ENCODE measurements around the gene DDX39B. TPM values are rescaled to one million over a fixed set of nuclear protein-coding genes. Genes with fewer than 3 reads are reported as not detected.
"Not testable (repeated sequence)": the region's sequence is repeated elsewhere in the genome, so short reads cannot be mapped to it uniquely, and the experiment has no call there.

The DDX39B gene
- total RNA-seq, 2 experiments from 2014 or later: 420 to 442 TPM

DNA sequence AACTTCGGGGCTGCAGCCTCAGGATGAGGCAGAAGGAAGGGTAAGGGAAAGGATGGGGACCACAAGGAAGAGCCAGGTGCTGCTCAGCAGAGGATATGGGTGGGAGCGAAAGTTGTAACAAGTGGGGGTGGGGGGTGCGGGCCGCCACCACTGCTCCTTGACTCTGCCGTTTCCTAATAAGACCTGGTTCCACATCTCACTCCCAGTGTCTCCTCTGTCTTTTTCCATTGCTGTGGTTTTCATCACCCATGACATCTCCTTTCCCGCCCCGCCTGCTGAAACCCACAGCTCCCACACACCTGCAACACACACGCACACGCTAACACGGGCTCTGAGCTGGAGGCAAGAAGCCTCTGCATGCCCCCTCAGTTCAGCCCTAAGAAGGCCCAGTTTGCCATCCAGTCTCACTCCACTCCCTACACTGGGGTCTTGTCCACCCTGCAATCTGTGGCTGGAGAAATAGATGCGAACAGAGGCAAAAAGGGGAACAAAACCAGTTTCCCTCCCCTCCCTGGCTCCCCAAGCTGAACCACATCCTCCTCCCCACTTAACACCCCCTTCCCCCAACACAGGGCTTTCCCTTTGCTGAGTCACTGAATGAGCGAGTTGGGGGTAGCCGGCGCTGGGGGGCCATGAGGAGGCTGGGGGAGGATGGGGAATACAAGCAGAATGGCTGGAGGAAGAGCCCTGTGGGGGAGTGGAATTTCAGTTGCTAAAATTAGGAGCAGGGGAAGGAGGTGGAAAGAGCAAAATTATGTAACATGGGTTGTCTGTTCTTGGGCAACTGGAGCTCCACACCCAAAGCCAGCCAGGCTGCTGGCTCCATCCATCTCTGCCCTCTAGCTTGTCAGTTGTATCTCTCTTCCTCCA is 17.1 kb upstream of the DDX39B start:
- H3K4me1 Mint-ChIP-seq: peaks cover 72% of the 10 kb centered on the region

GRCh38 chr6:31558318-31558625 is 16.5 kb upstream of the DDX39B start:
- Mint-ChIP-seq H3K36me3 (ENCODE audit: low read depth) (peaks cover 49% of the 10 kb centered on the region), H3K27ac (peak overlapping the region; percentile 89), H3K4me3 (peak overlapping the region; percentile 62), H3K9me3 (no peaks in the 10 kb centered on the region), H3K27me3 (peaks cover 11% of the 10 kb centered on the region), H3K4me1 (peaks cover 69% of the 10 kb centered on the region)
- CTCF ChIA-PET: interaction anchor here (1.1 to 23.4 kb wide), 7 partner anchors 8 to 40 kb away, joined by 4 to 497 read pairs (median 16); partner anchors contain the start of genes ATP6V1G2, LST1, LTB and NCR3
- POLR2A ChIA-PET: interaction anchor here (1.0 kb wide), 1 partner anchor 17 kb away, joined by 8 read pairs; the partner anchor contains the start of gene TNF
- DNase-seq: no peak

More for the DNA sequence above, 17.1 kb upstream of the DDX39B start:
- H3K27me3 Mint-ChIP-seq: peaks cover 14% of the 10 kb centered on the region
- peak overlapping the region; percentile 89 for H3K27ac Mint-ChIP-seq
- ChIA-PET CTCF (interaction anchor here (1.3 to 23.4 kb wide), 8 partner anchors 8 to 40 kb away, joined by 3 to 497 read pairs (median 16); partner anchors contain the start of genes LTA, LTB, NCR3 and TNF), POLR2A (interaction anchor here (0.6 to 1.6 kb wide), 4 partner anchors 10 to 22 kb away, joined by 3 to 8 read pairs (median 5); partner anchors contain the start of gene TNF)
- peak overlapping the region; percentile 62 for H3K4me3 Mint-ChIP-seq
- H3K9me3 Mint-ChIP-seq: no peaks in the 10 kb centered on the region
- DNase-seq: peak; percentile 59
- H3K36me3 Mint-ChIP-seq (ENCODE audit: low read depth): peaks cover 52% of the 10 kb centered on the region

DNA sequence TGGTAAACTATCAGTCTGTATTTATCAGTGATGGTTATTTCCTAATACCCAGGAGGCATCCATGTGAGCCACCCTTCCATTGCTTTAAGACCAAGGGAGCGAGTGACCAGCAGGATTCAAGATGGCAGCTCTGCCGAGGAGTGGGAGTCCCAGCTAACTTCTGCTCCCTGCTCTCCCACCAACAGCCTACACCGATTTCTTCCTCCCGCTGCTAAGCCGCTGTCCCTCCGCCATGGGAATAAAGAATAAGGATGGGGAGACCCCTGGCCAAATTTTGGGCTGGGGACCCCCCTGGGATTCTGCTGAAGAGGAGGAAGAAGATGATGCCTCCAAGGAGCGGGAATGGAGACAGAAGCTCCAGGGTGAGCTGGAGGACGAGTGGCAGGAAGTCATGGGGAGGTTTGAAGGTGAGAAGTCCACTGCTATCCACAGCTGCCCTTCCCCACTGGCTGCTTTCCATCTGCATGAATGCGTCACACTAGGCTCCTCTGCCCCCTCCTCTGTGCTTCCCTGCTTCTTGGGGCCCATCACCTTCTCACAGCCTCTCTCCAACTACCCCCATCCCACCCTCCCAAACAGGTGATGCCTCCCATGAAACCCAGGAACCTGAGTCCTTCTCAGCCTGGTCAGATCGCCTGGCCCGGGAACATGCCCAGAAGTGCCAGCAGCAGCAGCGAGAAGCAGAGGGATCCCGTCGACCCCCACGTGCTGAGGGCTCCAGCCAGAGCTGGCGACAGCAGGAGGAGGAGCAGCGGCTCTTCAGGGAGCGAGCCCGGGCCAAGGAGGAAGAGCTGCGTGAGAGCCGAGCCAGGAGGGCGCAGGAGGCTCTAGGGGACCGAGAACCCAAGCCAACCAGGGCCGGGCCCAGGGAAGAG is 15.9 kb upstream of the DDX39B start:
- peak overlapping the region; percentile 69 for H3K27ac Mint-ChIP-seq

GRCh38 chr6:31556307-31556706 is 14.5 kb upstream of the DDX39B start:
- ChIA-PET CTCF (interaction anchor here (0.8 to 23.4 kb wide), 7 partner anchors 9 to 42 kb away, joined by 3 to 497 read pairs (median 7); partner anchors contain the start of genes ATP6V1G2, LTB, NCR3 and NFKBIL1), POLR2A (no interaction called here)
- DNase-seq: no peak
- no peaks in the 10 kb centered on the region for H3K27me3 Mint-ChIP-seq
- H3K4me3 Mint-ChIP-seq: no peak overlapping the region
- H3K9me3 Mint-ChIP-seq: no peaks in the 10 kb centered on the region
- peaks cover 41% of the 10 kb centered on the region for H3K36me3 Mint-ChIP-seq (ENCODE audit: low read depth)
- peak overlapping the region; percentile 6 for H3K27ac Mint-ChIP-seq
- peaks cover 64% of the 10 kb centered on the region for H3K4me1 Mint-ChIP-seq

More for the DNA sequence above, 15.9 kb upstream of the DDX39B start:
- Mint-ChIP-seq H3K36me3 (ENCODE audit: low read depth) (peaks cover 45% of the 10 kb centered on the region), H3K27me3 (peaks cover 7% of the 10 kb centered on the region), H3K4me1 (peaks cover 65% of the 10 kb centered on the region), H3K4me3 (no peak overlapping the region), H3K9me3 (no peaks in the 10 kb centered on the region)
- CTCF ChIA-PET: interaction anchor here (1.1 to 23.4 kb wide), 7 partner anchors 9 to 41 kb away, joined by 4 to 497 read pairs (median 5); partner anchors contain the start of genes ATP6V1G2, LST1, LTB and NCR3
- no peak for DNase-seq
- POLR2A ChIA-PET: no interaction called here

- CTCF ChIA-PET: interaction anchor here (0.5 to 23.4 kb wide), 26 partner anchors 9 to 512 kb away, joined by 3 to 497 read pairs (median 4); partner anchors contain the start of genes ABHD16A, BAG6, DDX39B and LST1
- POLR2A ChIA-PET: interaction anchor here (0.8 to 1.4 kb wide), 3 partner anchors 24 to 47 kb away, joined by 3 to 4 read pairs (median 3); partner anchors contain the start of gene TNF
- not testable (repeated sequence) for H3K27me3 Mint-ChIP-seq, H3K9me3 Mint-ChIP-seq, H3K4me3 Mint-ChIP-seq
- peak; percentile 76 for DNase-seq
- Mint-ChIP-seq H3K27ac (peak overlapping the region; percentile 62), H3K4me1 (peaks cover 56% of the 10 kb centered on the region), H3K36me3 (ENCODE audit: low read depth) (peaks cover 19% of the 10 kb centered on the region)
Measured at GRCh38 chr6:31551371-31551770, 9.6 kb upstream of the DDX39B start.

- H3K36me3 Mint-ChIP-seq (ENCODE audit: low read depth): peaks cover 16% of the 10 kb centered on the region
- H3K4me3 Mint-ChIP-seq: peak overlapping the region; percentile 26
- H3K27ac Mint-ChIP-seq: no peak overlapping the region
- ChIA-PET CTCF (interaction anchor here (0.8 to 23.4 kb wide), 10 partner anchors 10 to 124 kb away, joined by 3 to 497 read pairs (median 10); partner anchors contain the start of genes LST1, LTA, LTB and NCR3), POLR2A (interaction anchor here (0.6 to 1.6 kb wide), 2 partner anchors 26 to 876 kb away, joined by 3 to 5 read pairs; partner anchors contain the start of gene TNF)
- peaks cover 56% of the 10 kb centered on the region for H3K4me1 Mint-ChIP-seq
- no peaks in the 10 kb centered on the region for H3K9me3 Mint-ChIP-seq
- H3K27me3 Mint-ChIP-seq: no peaks in the 10 kb centered on the region
- DNase-seq: no peak
Measured at GRCh38 chr6:31548544-31548873, 6.7 kb upstream of the DDX39B start.

DNA sequence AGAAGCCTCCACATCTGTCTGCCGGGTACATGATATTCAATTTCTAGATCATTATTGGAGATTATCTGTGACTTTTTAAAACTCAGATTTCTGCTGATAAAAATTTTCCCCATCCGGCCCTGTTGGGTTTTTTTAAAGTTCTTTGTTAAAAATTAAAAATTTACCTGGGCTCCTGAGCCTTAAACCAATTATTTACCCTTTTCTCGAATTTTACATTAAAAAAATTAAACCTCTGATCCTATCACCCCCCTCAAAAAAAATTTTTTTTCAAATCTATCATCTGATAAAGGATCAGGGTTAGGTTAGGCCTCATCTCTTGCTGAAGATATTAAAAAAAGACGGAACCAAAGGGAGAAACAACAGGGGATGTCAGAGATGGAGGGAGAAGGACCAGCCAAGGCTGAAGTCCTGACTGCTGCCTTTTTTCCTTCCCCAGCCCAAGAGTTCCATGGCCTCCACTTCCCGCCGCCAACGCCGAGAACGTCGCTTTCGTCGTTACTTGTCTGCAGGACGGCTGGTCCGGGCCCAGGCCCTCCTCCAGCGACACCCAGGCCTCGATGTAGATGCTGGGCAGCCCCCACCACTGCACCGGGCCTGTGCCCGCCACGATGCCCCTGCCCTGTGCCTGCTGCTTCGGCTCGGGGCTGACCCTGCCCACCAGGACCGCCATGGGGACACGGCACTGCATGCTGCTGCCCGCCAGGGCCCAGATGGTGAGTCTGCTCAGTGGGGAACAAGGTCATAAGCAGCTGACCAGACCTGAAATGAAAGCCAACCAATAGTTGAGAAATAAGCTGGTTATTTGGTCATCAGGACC is 6.1 kb upstream of the DDX39B start:
- DNase-seq: no peak
- ChIA-PET POLR2A (interaction anchor here (0.6 to 1.6 kb wide), 2 partner anchors 27 to 876 kb away, joined by 3 to 5 read pairs; partner anchors contain the start of gene TNF), CTCF (interaction anchor here (0.6 to 23.4 kb wide), 14 partner anchors 8 to 132 kb away, joined by 3 to 497 read pairs (median 6); partner anchors contain the start of genes LST1, LTA, LTB and NCR3)
- Mint-ChIP-seq H3K27ac (peak overlapping the region; percentile 95), H3K27me3 (no peaks in the 10 kb centered on the region), H3K36me3 (ENCODE audit: low read depth) (peaks cover 14% of the 10 kb centered on the region), H3K4me3 (peak overlapping the region; percentile 89), H3K4me1 (peaks cover 60% of the 10 kb centered on the region), H3K9me3 (no peaks in the 10 kb centered on the region)

GRCh38 chr6:31546958-31547726 is 5.3 kb upstream of the DDX39B start, which contains the start of gene NFKBIL1:
Gene NFKBIL1, plus strand, starts transcription at chr6:31547608. Its CDS starts 87 bp downstream, at chr6:31547695.
- Mint-ChIP-seq H3K36me3 (ENCODE audit: low read depth) (peaks cover 14% of the 10 kb centered on the region), H3K4me3 (peak within 1 kb of the TSS; percentile 89), H3K4me1 (peaks cover 64% of the 10 kb centered on the region), H3K27ac (peak within 1 kb of the TSS; percentile 95), H3K9me3 (no peaks in the 10 kb centered on the region), H3K27me3 (no peaks in the 10 kb centered on the region)
- CTCF ChIA-PET: interaction anchor here (0.6 to 23.4 kb wide), 20 partner anchors 9 to 310 kb away, joined by 3 to 497 read pairs (median 4); partner anchors contain the start of genes BAG6, LTA, LTB and NCR3
- POLR2A ChIA-PET: interaction anchor here (1.6 kb wide), 1 partner anchor 28 kb away, joined by 5 read pairs; the partner anchor contains the start of gene TNF
- peak; percentile 94 for DNase-seq

- Mint-ChIP-seq H3K36me3 (ENCODE audit: low read depth) (peaks cover 14% of the 10 kb centered on the region), H3K4me3 (peak within 1 kb of the TSS; percentile 89), H3K27me3 (no peaks in the 10 kb centered on the region), H3K4me1 (peaks cover 62% of the 10 kb centered on the region), H3K9me3 (no peaks in the 10 kb centered on the region), H3K27ac (peak within 1 kb of the TSS; percentile 95)
- peak; percentile 91 for DNase-seq
- CTCF ChIA-PET: interaction anchor here (0.6 to 23.4 kb wide), 30 partner anchors 10 to 361 kb away, joined by 3 to 497 read pairs (median 4); partner anchors contain the start of genes AIF1, BAG6, HSPA1B and LTB
- POLR2A ChIA-PET: no interaction called here
Measured at GRCh38 chr6:31546339-31546957, 4.6 kb upstream of the DDX39B start, which contains the start of gene ATP6V1G2. Gene ATP6V1G2, minus strand, starts transcription at chr6:31546608. Its CDS starts 49 bp downstream, at chr6:31546559.

DNA sequence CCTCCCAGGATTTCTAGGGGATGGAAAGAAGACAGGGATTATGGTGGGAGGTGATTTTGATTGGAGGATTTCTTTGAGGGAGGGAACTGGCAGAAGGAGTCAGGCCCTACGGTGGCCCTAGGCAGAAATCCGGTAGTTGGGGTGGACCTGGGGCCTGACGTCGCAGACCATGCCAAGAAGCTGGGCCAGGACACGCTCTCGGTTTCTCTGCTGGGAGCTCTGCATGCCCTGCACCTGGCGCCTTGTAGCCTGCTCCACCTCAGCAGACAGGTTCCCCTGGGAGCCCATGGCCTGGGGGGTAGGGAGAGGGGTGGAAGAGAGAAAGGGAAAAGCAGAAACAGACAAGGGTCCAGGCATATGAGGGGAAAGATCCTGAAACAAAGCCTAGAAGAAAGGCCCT is 3.5 kb upstream of the DDX39B start:
- no peak for DNase-seq
- no peak overlapping the region for H3K27ac Mint-ChIP-seq
- POLR2A ChIA-PET: no interaction called here
- peaks cover 18% of the 10 kb centered on the region for H3K36me3 Mint-ChIP-seq (ENCODE audit: low read depth)
- H3K27me3 Mint-ChIP-seq: no peaks in the 10 kb centered on the region
- H3K9me3 Mint-ChIP-seq: no peaks in the 10 kb centered on the region
- H3K4me1 Mint-ChIP-seq: peaks cover 56% of the 10 kb centered on the region
- no peak overlapping the region for H3K4me3 Mint-ChIP-seq
- CTCF ChIA-PET: interaction anchor here (1.5 to 23.4 kb wide), 4 partner anchors 36 to 64 kb away, joined by 5 to 497 read pairs (median 22); partner anchors contain the start of genes LTB and NCR3

Measured in activated CD4-positive, alpha-beta T cell treated with anti-CD3 and anti-CD28 coated beads, Interleukin-2, amount 10 ng/mL, durations not matched to agents 7 days and 5 days (primary cell).